Mesenchymal stem cell (in vitro differentiated cells and primary cell): ENCODE measurements around the gene AGAP1.

ENCODE experiments used
- DNase-seq: peaks from one replicate; pipeline ENCODE4 v3.0.0-alpha.2; 2013
- H2AFZ ChIP-seq: one replicate; pipeline ENCODE4 v1.6.1; 2013; ENCODE audit warnings: low read depth, mild to moderate bottlenecking, control low read depth, inconsistent platforms, low read length, moderate library complexity
- H2AK5ac ChIP-seq: 2 replicates; pipeline ENCODE4 v1.6.1; 2013; ENCODE audit warnings: low read length, moderate library complexity, mild to moderate bottlenecking, inconsistent platforms; ENCODE audit not compliant: severe bottlenecking
- H2BK120ac ChIP-seq: one replicate; pipeline ENCODE4 v1.6.1; 2013; ENCODE audit warnings: low read depth, mild to moderate bottlenecking, inconsistent platforms, low read length, moderate library complexity
- H2BK12ac ChIP-seq, 2 experiments: one replicate each; pipeline ENCODE4 v1.6.1; 2013; ENCODE audit warnings: inconsistent platforms in 2 of 2, low read length in 2 of 2, mild to moderate bottlenecking in 2 of 2, moderate library complexity in 2 of 2, control low read depth in 1 of 2
- H2BK15ac ChIP-seq: one replicate; pipeline ENCODE4 v1.6.1; 2013; ENCODE audit warnings: mild to moderate bottlenecking, low read depth, inconsistent platforms; ENCODE audit not compliant: poor library complexity, severe bottlenecking
- H2BK5ac ChIP-seq: 2 replicates; pipeline ENCODE4 v1.6.1; 2013; ENCODE audit warnings: low read depth, mild to moderate bottlenecking, low read length, control low read depth, inconsistent platforms; ENCODE audit not compliant: poor library complexity, severe bottlenecking
- H3K14ac ChIP-seq, 2 experiments: one replicate each; pipeline ENCODE4 v1.6.1; 2013; ENCODE audit warnings: inconsistent platforms in 2 of 2, low read length in 2 of 2, control low read depth in 1 of 2, mild to moderate bottlenecking in 1 of 2, moderate library complexity in 1 of 2
- H3K18ac ChIP-seq, 2 experiments: one replicate each; pipeline ENCODE4 v1.6.1; 2013; ENCODE audit warnings: inconsistent platforms in 2 of 2, low read length in 2 of 2, control low read depth in 1 of 2, low read depth in 1 of 2, mild to moderate bottlenecking in 1 of 2
- H3K23ac ChIP-seq, 2 experiments: one replicate each; pipeline ENCODE4 v1.6.1; 2013; ENCODE audit warnings: inconsistent platforms in 2 of 2, low read length in 2 of 2, mild to moderate bottlenecking in 2 of 2, moderate library complexity in 2 of 2, control low read depth in 1 of 2
- H3K27ac ChIP-seq: 2 replicates; pipeline ENCODE4 v1.5.1; 2013; ENCODE audit warnings: mild to moderate bottlenecking, moderate library complexity, low read length, control low read depth, inconsistent platforms; ENCODE audit not compliant: poor library complexity, severe bottlenecking
- H3K27me3 ChIP-seq, 2 experiments: 2 replicates each; pipeline versions ENCODE4 v1.6.1 to v1.7.0; 2013; ENCODE audit warnings: low read length in 2 of 2, mild to moderate bottlenecking in 2 of 2, moderate library complexity in 2 of 2, control low read depth in 1 of 2, inconsistent platforms in 1 of 2; ENCODE audit not compliant: control insufficient read depth in 1 of 2, insufficient read depth in 1 of 2
- H3K36me3 ChIP-seq, 2 experiments: 2 replicates each; pipeline versions ENCODE4 v1.6.1 to v1.7.0; 2013; ENCODE audit warnings: low read length in 2 of 2, control low read depth in 1 of 2, inconsistent platforms in 1 of 2, low read depth in 1 of 2, mild to moderate bottlenecking in 1 of 2; ENCODE audit not compliant: insufficient read depth in 2 of 2, control insufficient read depth in 1 of 2
- H3K4ac ChIP-seq, 2 experiments: one replicate each; pipeline ENCODE4 v1.6.1; 2013; ENCODE audit warnings: inconsistent platforms in 2 of 2, low read length in 2 of 2, mild to moderate bottlenecking in 2 of 2, moderate library complexity in 2 of 2, control low read depth in 1 of 2, low read depth in 1 of 2
- H3K4me1 ChIP-seq: 2 replicates; pipeline ENCODE4 v1.6.1; 2013; ENCODE audit warnings: low read depth, low read length, control low read depth; ENCODE audit not compliant: control insufficient read depth, insufficient read depth
- H3K4me2 ChIP-seq: 2 replicates; pipeline ENCODE4 v1.6.1; 2013; ENCODE audit warnings: low read length, mild to moderate bottlenecking, inconsistent platforms; ENCODE audit not compliant: poor library complexity, severe bottlenecking
- H3K4me3 ChIP-seq, 2 experiments: 2 replicates each; pipeline versions ENCODE4 v1.5.1 to v1.7.0; 2013; ENCODE audit warnings: low read length in 2 of 2, mild to moderate bottlenecking in 2 of 2, control low read depth in 1 of 2, low read depth in 1 of 2; ENCODE audit not compliant: insufficient read depth in 1 of 2
- H3K79me1 ChIP-seq: replicated peaks from 2 replicates; pipeline ENCODE4 v1.6.1; 2013; ENCODE audit warnings: mild to moderate bottlenecking, control low read depth, low read length, inconsistent platforms; ENCODE audit not compliant: poor library complexity, severe bottlenecking
- H3K9ac ChIP-seq: 2 replicates; pipeline ENCODE4 v1.7.0; 2013; ENCODE audit warnings: mild to moderate bottlenecking, low read length, moderate library complexity
- H3K9me3 ChIP-seq: 2 replicates; pipeline ENCODE4 v1.7.0; 2013; ENCODE audit warnings: mild to moderate bottlenecking, low read length; ENCODE audit not compliant: control insufficient read depth
- H4K8ac ChIP-seq: one replicate; pipeline ENCODE4 v1.6.1; 2013; ENCODE audit warnings: inconsistent platforms, mild to moderate bottlenecking, low read length, moderate library complexity
- H4K91ac ChIP-seq: one replicate; pipeline ENCODE4 v1.6.1; 2013; ENCODE audit warnings: mild to moderate bottlenecking, low read length, inconsistent platforms
- WGBS: methylation state at CpG from one replicate; pipeline ENCODE4 v1.1.7; 2013; ENCODE audit warnings: mixed read lengths; 5-methylcytosine and 5-hydroxymethylcytosine counted together

The AGAP1 gene

GRCh38 chr2:235697041-235697440, 203.2 kb downstream of the AGAP1 start:
- Histone ChIP-seq H2BK15ac (no peak overlapping the region), H2BK12ac (no peak overlapping the region), H3K14ac (no peak overlapping the region), H2BK120ac (no peak overlapping the region), H3K4me1 (peaks cover 12% of the 10 kb centered on the region), H4K91ac (no peak overlapping the region), H3K9me3 (no peaks in the 10 kb centered on the region), H3K9ac (no peak overlapping the region), H3K4ac (no peak overlapping the region), H3K18ac (no peak overlapping the region), H2AK5ac (no peak overlapping the region), H3K27ac (no peak overlapping the region), H3K27me3 (no peaks in the 10 kb centered on the region), H2BK5ac (no peak overlapping the region), H3K23ac (no peak overlapping the region), H2AFZ (no peak overlapping the region), H3K4me3 (no peak overlapping the region), H3K79me1 (peaks cover 46% of the 10 kb centered on the region), H4K8ac (no peak overlapping the region), H3K36me3 (no peaks in the 10 kb centered on the region), H3K4me2 (no peak overlapping the region)
- WGBS: 96% methylated on average over 7 of the region's 8 CpGs
- DNase-seq: no peak

- H4K91ac ChIP-seq: no peak overlapping the region
- H3K27me3 ChIP-seq: no peaks in the 10 kb centered on the region
- no peaks in the 10 kb centered on the region for H3K9me3 ChIP-seq
- no peak overlapping the region for H3K27ac ChIP-seq
- H3K4me1 ChIP-seq: peaks cover 12% of the 10 kb centered on the region
- no peaks in the 10 kb centered on the region for H3K36me3 ChIP-seq
- no peak overlapping the region for H3K4me2 ChIP-seq
- no peak overlapping the region for H2AFZ ChIP-seq
- H2BK5ac ChIP-seq: no peak overlapping the region
- H3K23ac ChIP-seq: no peak overlapping the region
- H2BK120ac ChIP-seq: no peak overlapping the region
- no peak overlapping the region for H3K4me3 ChIP-seq
- 90% methylated on average over 9 of the region's 9 CpGs for WGBS
- H2AK5ac ChIP-seq: no peak overlapping the region
- H3K9ac ChIP-seq: no peak overlapping the region
- H3K79me1 ChIP-seq: peaks cover 40% of the 10 kb centered on the region
- no peak overlapping the region for H3K18ac ChIP-seq
- no peak overlapping the region for H2BK15ac ChIP-seq
- H3K14ac ChIP-seq: no peak overlapping the region
- H2BK12ac ChIP-seq: no peak overlapping the region
- no peak for DNase-seq
- H4K8ac ChIP-seq: no peak overlapping the region
- no peak overlapping the region for H3K4ac ChIP-seq
Observed at GRCh38 chr2:235698028-235698427, 204.2 kb downstream of the AGAP1 start.

GRCh38 chr2:235698491-235698890, 204.6 kb downstream of the AGAP1 start:
- Histone ChIP-seq H3K27me3 (no peaks in the 10 kb centered on the region), H4K91ac (no peak overlapping the region), H3K4me3 (no peak overlapping the region), H3K9ac (no peak overlapping the region), H3K18ac (no peak overlapping the region), H3K14ac (no peak overlapping the region), H3K79me1 (peaks cover 36% of the 10 kb centered on the region), H3K9me3 (no peaks in the 10 kb centered on the region), H3K23ac (no peak overlapping the region), H2AFZ (no peak overlapping the region), H3K4me2 (no peak overlapping the region), H2AK5ac (no peak overlapping the region), H2BK12ac (no peak overlapping the region), H3K4me1 (peaks cover 12% of the 10 kb centered on the region), H2BK5ac (no peak overlapping the region), H3K27ac (no peak overlapping the region), H2BK120ac (no peak overlapping the region), H2BK15ac (no peak overlapping the region), H3K4ac (no peak overlapping the region), H4K8ac (no peak overlapping the region), H3K36me3 (no peaks in the 10 kb centered on the region)
- no peak for DNase-seq
- WGBS: 99% methylated on average over 3 of the region's 7 CpGs

- Histone ChIP-seq H2BK12ac (no peak overlapping the region), H3K4me3 (no peak overlapping the region), H3K18ac (no peak overlapping the region), H3K4me2 (no peak overlapping the region), H4K8ac (no peak overlapping the region), H3K9me3 (no peaks in the 10 kb centered on the region), H2AK5ac (no peak overlapping the region), H3K4me1 (peaks cover 10% of the 10 kb centered on the region), H3K79me1 (peaks cover 38% of the 10 kb centered on the region), H2BK15ac (no peak overlapping the region), H2BK120ac (no peak overlapping the region), H3K9ac (no peak overlapping the region), H3K4ac (no peak overlapping the region), H3K27me3 (no peaks in the 10 kb centered on the region), H3K36me3 (no peaks in the 10 kb centered on the region), H3K27ac (no peak overlapping the region), H3K14ac (no peak overlapping the region), H2BK5ac (no peak overlapping the region), H2AFZ (no peak overlapping the region), H4K91ac (no peak overlapping the region), H3K23ac (no peak overlapping the region)
- 94% methylated on average over 5 of the region's 5 CpGs for WGBS
- DNase-seq: no peak
Observed at GRCh38 chr2:235699576-235699975, 205.7 kb downstream of the AGAP1 start.
